T-cell (primary cell): ENCODE results near the gene CST8. TPM values are rescaled to one million over a fixed set of nuclear protein-coding genes. Genes with fewer than 3 reads are reported as not detected.

Experiments used
- ATAC-seq, 4 experiments: fragments of 200-7000 bp in 3 of 4; fragments of 150-1000 bp in 1 of 4; cut with Tn5 transposase; replicated peaks in 1 of 4; 1 replicate in 3 of 4; 2 replicates in 1 of 4; pipeline ENCODE4 v1.10.0; 2021; ENCODE audit warnings: moderate library complexity in 3 of 4, mild to moderate bottlenecking in 2 of 4, moderate number of reproducible peaks in 1 of 4
- CTCF ChIA-PET, 2 donors: fragments of 300-600 bp; sonication (Branson Sonifier 250); formaldehyde crosslinking; loops; one replicate each; lab custom pipeline; 2022; ENCODE audit warnings: antibody characterized with exemption in 2 of 2; lab: Charles Lee
- POLR2A ChIA-PET, 2 donors: fragments of 300-600 bp; sonication (Branson Sonifier 250); formaldehyde crosslinking; loops; one replicate each; lab custom pipeline; 2022; ENCODE audit warnings: antibody characterized with exemption in 2 of 2; lab: Charles Lee
- DNase-seq, 35 experiments: peaks; one replicate each; pipeline versions ENCODE4 v3.0.0 to v3.0.0-alpha.2; 2013 to 2023
- H3K27ac ChIP-seq: one replicate; pipeline ENCODE4 v1.5.1; 2013; ENCODE audit warnings: low read length
- H3K27me3 ChIP-seq, 2 experiments: replicated peaks in 1 of 2; 1 replicate in 1 of 2; 2 replicates in 1 of 2; pipeline versions ENCODE4 v1.6.1 to v1.7.0; 2013; ENCODE audit warnings: low read length in 1 of 2, mixed read lengths in 1 of 2; ENCODE audit not compliant: control insufficient read depth in 2 of 2, insufficient read depth in 2 of 2; ENCODE audit errors: extremely low read depth in 1 of 2
- H3K36me3 ChIP-seq, 2 donors: 1 replicate in 1 of 2; 2 replicates in 1 of 2; pipeline versions ENCODE4 v1.6.1 to v1.7.0; 2013; ENCODE audit warnings: low read length in 1 of 2; ENCODE audit not compliant: control insufficient read depth in 2 of 2, insufficient read depth in 1 of 2; ENCODE audit errors: extremely low read depth in 1 of 2
- H3K4me1 ChIP-seq, 2 experiments: 1 replicate in 1 of 2; 2 replicates in 1 of 2; pipeline versions ENCODE4 v1.6.1 to v1.7.0; 2013; ENCODE audit warnings: low read length in 2 of 2, mixed read lengths in 1 of 2; ENCODE audit not compliant: insufficient read depth in 2 of 2, control insufficient read depth in 1 of 2; ENCODE audit errors: extremely low read depth in 1 of 2
- H3K4me3 ChIP-seq, 2 donors: 1 replicate in 1 of 2; 2 replicates in 1 of 2; pipeline versions ENCODE4 v1.5.1 to v1.7.0; 2013; ENCODE audit warnings: mild to moderate bottlenecking in 2 of 2, low read length in 1 of 2, moderate library complexity in 1 of 2; ENCODE audit not compliant: control insufficient read depth in 1 of 2; ENCODE audit errors: extremely low read depth in 1 of 2
- H3K9me3 ChIP-seq: 2 replicates; pipeline ENCODE4 v1.7.0; 2013
- H3K27ac Mint-ChIP-seq, 2 donors: one replicate each; pipeline ENCODE4 v1.8.0; 2020 to 2021; ENCODE audit warnings: mild to moderate bottlenecking in 2 of 2, mixed read lengths in 2 of 2
- H3K27me3 Mint-ChIP-seq, 2 donors: one replicate each; pipeline ENCODE4 v1.8.0; 2021 to 2022; ENCODE audit warnings: mixed read lengths in 2 of 2
- H3K36me3 Mint-ChIP-seq: one replicate; pipeline ENCODE4 v1.8.0; 2021; ENCODE audit warnings: mixed read lengths
- H3K4me1 Mint-ChIP-seq, 3 donors: one replicate each; pipeline ENCODE4 v1.8.0; 2020 to 2022; ENCODE audit warnings: mixed read lengths in 3 of 3, mild to moderate bottlenecking in 1 of 3
- H3K4me3 Mint-ChIP-seq, 3 donors: one replicate each; pipeline ENCODE4 v1.8.0; 2020 to 2022; ENCODE audit warnings: mild to moderate bottlenecking in 3 of 3, mixed read lengths in 3 of 3, moderate library complexity in 3 of 3
- H3K9me3 Mint-ChIP-seq, 3 donors: one replicate each; pipeline ENCODE4 v1.8.0; 2020 to 2022; ENCODE audit warnings: mixed read lengths in 3 of 3
- WGBS: methylation state at CpG from one replicate; pipeline ENCODE4 v1.1.5; 2013; ENCODE audit warnings: missing lambda C conversion rate; ENCODE audit not compliant: insufficient coverage; 5-methylcytosine and 5-hydroxymethylcytosine counted together
- total RNA-seq, 35 experiments: library from RNA in 6 of 35; stranded (reverse) in 6 of 35; fragments of 120-200 nt in 1 of 35; gene quantifications; one replicate each; pipeline versions ENCODE4 v1.2.1 to v1.2.4 and lab custom pipeline; 2013 to 2026

The CST8 gene
- total RNA-seq, 5 donors from 2014 or later (not counting 1 experiment from before 2014, with no cell fraction given): not detected

- no peak overlapping the region for H3K4me3 Mint-ChIP-seq
- H3K4me1 Mint-ChIP-seq: peaks cover 0 to 5% (median 0%) of the 10 kb centered on the region in 3 donors
- no peaks in the 10 kb centered on the region for H3K9me3 ChIP-seq
- CTCF ChIA-PET: no interaction called here
- H3K27ac Mint-ChIP-seq: no peak overlapping the region
- no peaks in the 10 kb centered on the region for H3K36me3 ChIP-seq
- ATAC-seq (no peak), DNase-seq (no peak)
- peaks cover 0 to 7% of the 10 kb centered on the region in 2 experiments for H3K4me1 ChIP-seq
- no peaks in the 10 kb centered on the region for H3K9me3 Mint-ChIP-seq
- H3K4me3 ChIP-seq: no peak overlapping the region
- no peaks in the 10 kb centered on the region for H3K27me3 ChIP-seq
- H3K27ac ChIP-seq: no peak overlapping the region
- no peaks in the 10 kb centered on the region for H3K36me3 Mint-ChIP-seq
- WGBS: 100% methylated on average over 1 of the region's 5 CpGs
- H3K27me3 Mint-ChIP-seq: no peaks in the 10 kb centered on the region
- POLR2A ChIA-PET: no interaction called here
Observed at GRCh38 chr20:23448167-23448566, 42.8 kb upstream of the CST8 start.

GRCh38 chr20:23449421-23449820 lies 41.5 kb upstream of the CST8 start:
- H3K27me3 ChIP-seq: peaks cover 0 to 5% of the 10 kb centered on the region in 2 experiments
- POLR2A ChIA-PET: no interaction called here
- WGBS: 11% methylated on average over 3 of the region's 3 CpGs
- H3K27ac ChIP-seq: no peak overlapping the region
- ATAC-seq (no peak), DNase-seq (no peak)
- H3K9me3 ChIP-seq: no peaks in the 10 kb centered on the region
- Mint-ChIP-seq H3K4me3 (no peak overlapping the region), H3K27ac (no peak overlapping the region), H3K9me3 (no peaks in the 10 kb centered on the region), H3K27me3 (no peaks in the 10 kb centered on the region), H3K4me1 (peaks cover 0 to 5% (median 0%) of the 10 kb centered on the region in 3 donors), H3K36me3 (no peaks in the 10 kb centered on the region)
- H3K4me1 ChIP-seq: peaks cover 0 to 7% of the 10 kb centered on the region in 2 experiments
- H3K4me3 ChIP-seq: no peak overlapping the region
- CTCF ChIA-PET: no interaction called here
- no peaks in the 10 kb centered on the region for H3K36me3 ChIP-seq

- ATAC-seq (no peak), DNase-seq (no peak)
- WGBS: 73% methylated on average over 1 of the region's 1 CpG
- POLR2A ChIA-PET: no interaction called here
- Mint-ChIP-seq H3K27me3 (peaks cover 0 to 1% of the 10 kb centered on the region in 2 donors), H3K36me3 (no peaks in the 10 kb centered on the region), H3K4me3 (no peak overlapping the region), H3K27ac (no peak overlapping the region), H3K9me3 (no peaks in the 10 kb centered on the region), H3K4me1 (peaks cover 2 to 9% (median 4%) of the 10 kb centered on the region in 3 donors)
- H3K27ac ChIP-seq: no peak overlapping the region
- peaks cover 0 to 9% of the 10 kb centered on the region in 2 experiments for H3K27me3 ChIP-seq
- no peak overlapping the region for H3K4me3 ChIP-seq
- H3K36me3 ChIP-seq: no peaks in the 10 kb centered on the region
- CTCF ChIA-PET: no interaction called here
- H3K9me3 ChIP-seq: no peaks in the 10 kb centered on the region
- H3K4me1 ChIP-seq: peaks cover under 1 to 13% of the 10 kb centered on the region in 2 experiments
Observed at GRCh38 chr20:23450877-23451276, 40.0 kb upstream of the CST8 start.

- 88% methylated on average over 4 of the region's 11 CpGs for WGBS
- Mint-ChIP-seq H3K4me1 (peaks cover 11 to 21% (median 15%) of the 10 kb centered on the region in 3 donors), H3K27ac (no peak overlapping the region), H3K36me3 (no peaks in the 10 kb centered on the region), H3K27me3 (peaks cover 0 to 3% of the 10 kb centered on the region in 2 donors), H3K4me3 (no peak overlapping the region), H3K9me3 (no peaks in the 10 kb centered on the region)
- Histone ChIP-seq H3K9me3 (no peaks in the 10 kb centered on the region), H3K27me3 (peaks cover 0 to 9% of the 10 kb centered on the region in 2 experiments), H3K4me3 (no peak overlapping the region), H3K36me3 (no peaks in the 10 kb centered on the region), H3K4me1 (peaks cover 7 to 25% of the 10 kb centered on the region in 2 experiments), H3K27ac (no peak overlapping the region)
- DNase-seq (no peak), ATAC-seq (no peak)
- CTCF ChIA-PET: no interaction called here
- POLR2A ChIA-PET: no interaction called here
Observed at GRCh38 chr20:23451956-23452487, 38.9 kb upstream of the CST8 start.

GRCh38 chr20:23452776-23453175 lies 38.1 kb upstream of the CST8 start, which contains the start of gene CST11:
Gene CST11, minus strand, starts transcription at chr20:23452876. Its CDS starts 65 bp downstream, at chr20:23452811.
- peaks cover 11 to 26% (median 16%) of the 10 kb centered on the region in 3 donors for H3K4me1 Mint-ChIP-seq
- H3K9me3 Mint-ChIP-seq: no peaks in the 10 kb centered on the region
- no peak for ATAC-seq
- POLR2A ChIA-PET: no interaction called here
- DNase-seq: no peak
- CTCF ChIA-PET: interaction anchor here in 1 of 2 donors (0.6 kb wide), 1 partner anchor 432 kb away, joined by 3 read pairs; no protein-coding TSS in a partner anchor
- Histone ChIP-seq H3K9me3 (no peaks in the 10 kb centered on the region), H3K4me3 (no peak within 1 kb of the TSS), H3K4me1 (peaks cover 7 to 29% of the 10 kb centered on the region in 2 experiments), H3K27me3 (peaks cover 0 to 9% of the 10 kb centered on the region in 2 experiments), H3K27ac (no peak within 1 kb of the TSS), H3K36me3 (no peaks in the 10 kb centered on the region)
- H3K36me3 Mint-ChIP-seq: no peaks in the 10 kb centered on the region
- 80% methylated on average over 1 of the region's 4 CpGs for WGBS
- H3K4me3 Mint-ChIP-seq: no peak within 1 kb of the TSS
- H3K27ac Mint-ChIP-seq: no peak within 1 kb of the TSS
- peaks cover 0 to 3% of the 10 kb centered on the region in 2 donors for H3K27me3 Mint-ChIP-seq

- 95% methylated on average over 14 of the region's 15 CpGs for WGBS
- Mint-ChIP-seq H3K4me1 (peaks cover 11 to 27% (median 16%) of the 10 kb centered on the region in 3 donors), H3K27ac (no peak overlapping the region), H3K27me3 (peaks cover 0 to 3% of the 10 kb centered on the region in 2 donors), H3K36me3 (no peaks in the 10 kb centered on the region), H3K4me3 (no peak overlapping the region), H3K9me3 (no peaks in the 10 kb centered on the region)
- Histone ChIP-seq H3K4me1 (peaks cover 7 to 29% of the 10 kb centered on the region in 2 experiments), H3K4me3 (no peak overlapping the region), H3K36me3 (no peaks in the 10 kb centered on the region), H3K9me3 (no peaks in the 10 kb centered on the region), H3K27ac (no peak overlapping the region), H3K27me3 (peaks cover 0 to 9% of the 10 kb centered on the region in 2 experiments)
- DNase-seq (no peak), ATAC-seq (no peak)
- POLR2A ChIA-PET: no interaction called here
- CTCF ChIA-PET: interaction anchor here in 1 of 2 donors (0.6 kb wide), 1 partner anchor 431 kb away, joined by 3 read pairs; no protein-coding TSS in a partner anchor
Observed at GRCh38 chr20:23453549-23454543, 37.1 kb upstream of the CST8 start.
